HG03442 (cell line): Measurements from ENCODE around the gene HDAC7.

Source experiments
- ATAC-seq: cut with Tn5 transposase; IDR thresholded peaks from one replicate; pipeline ENCODE4 v1.9.1; 2021; ENCODE audit warnings: mild to moderate bottlenecking, moderate library complexity; ENCODE audit not compliant: unreplicated experiment

The HDAC7 gene

GRCh38 chr12:47750229-47750798 is 69.4 kb downstream of the HDAC7 start:
- ATAC-seq: no peak

DNA sequence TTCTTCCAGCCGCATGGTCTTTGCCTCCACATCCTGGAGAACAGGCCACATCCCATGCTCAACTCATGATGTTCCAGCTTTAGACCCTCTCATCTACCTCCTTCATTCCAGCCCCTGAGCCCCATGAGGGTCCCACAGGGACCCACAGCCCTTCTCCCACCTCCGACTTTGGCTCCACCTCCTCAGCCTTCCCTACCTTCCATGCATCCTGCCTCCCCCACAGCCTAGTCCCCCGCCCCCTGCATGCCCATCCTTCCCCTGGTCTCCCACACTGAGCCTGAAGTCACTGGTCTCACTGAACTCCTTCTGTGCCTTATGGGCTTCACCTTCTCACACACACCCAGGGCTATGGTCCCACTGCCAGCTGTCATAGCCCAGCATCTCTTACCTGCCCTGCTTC is 70.8 kb downstream of the HDAC7 start:
- no peak for ATAC-seq

GRCh38 chr12:47748507-47748828 is 71.2 kb downstream of the HDAC7 start:
- no peak for ATAC-seq

DNA sequence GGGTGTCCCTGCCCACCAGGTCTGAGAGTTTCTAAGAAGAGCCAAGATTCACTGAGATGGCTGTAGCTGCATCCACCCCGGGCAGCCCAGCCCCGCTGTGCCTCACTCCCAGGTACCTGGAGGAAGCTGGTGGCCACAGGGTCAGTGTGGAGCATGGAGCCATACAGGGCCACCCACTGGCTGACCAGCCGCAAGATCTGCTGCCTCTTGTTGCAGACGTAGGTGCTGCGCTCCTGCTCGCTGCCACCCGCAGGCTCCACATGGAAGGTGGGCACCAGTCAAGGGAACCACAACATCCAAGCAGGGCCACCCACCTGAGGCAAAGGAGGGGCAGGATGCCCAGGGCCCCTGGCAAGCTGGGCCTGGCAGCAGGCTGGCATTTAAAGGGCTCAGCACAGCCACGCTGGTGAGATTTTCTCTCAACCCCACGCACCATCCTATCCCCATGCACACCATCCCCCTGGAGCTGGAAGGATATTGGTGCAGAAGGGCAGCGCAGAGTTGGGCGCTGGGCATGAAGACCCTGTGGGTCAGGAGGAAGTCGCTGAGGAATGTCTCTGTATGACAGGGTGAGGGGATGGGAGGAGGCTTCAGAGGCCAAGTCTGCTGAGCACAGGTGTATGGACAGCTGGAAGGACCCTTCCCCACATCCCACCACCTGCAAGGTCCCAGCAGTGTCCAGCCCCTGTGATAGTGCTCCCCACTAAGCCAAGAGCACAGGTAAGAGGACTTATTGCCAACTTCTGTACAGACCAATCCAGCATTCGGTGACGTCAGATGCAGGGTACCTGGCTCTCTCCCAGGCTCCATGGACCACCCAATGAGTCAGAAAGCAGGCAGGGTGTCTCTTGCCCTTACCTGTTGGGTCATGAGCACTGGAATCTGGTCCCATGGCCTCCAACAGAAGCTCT is 71.9 kb downstream of the HDAC7 start:
- ATAC-seq: no peak

DNA sequence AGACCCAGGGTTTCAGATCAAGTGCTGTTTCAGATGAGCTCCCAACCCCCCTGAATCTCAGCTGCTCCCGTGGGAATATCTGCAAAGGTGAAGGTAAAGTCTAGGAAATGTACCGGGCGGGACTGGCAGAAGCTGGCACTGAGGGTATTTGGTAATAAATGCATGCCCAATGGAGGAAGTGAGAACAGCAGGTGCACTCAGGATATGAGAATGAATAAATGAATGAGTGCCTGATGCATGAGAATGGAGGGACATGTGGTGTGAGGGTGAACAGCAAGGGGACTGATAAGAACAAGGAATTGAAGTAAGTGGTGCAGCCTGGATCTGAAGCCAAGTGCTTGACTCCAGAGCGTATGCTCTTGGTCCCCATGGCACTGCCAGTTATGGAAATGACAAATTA is 72.6 kb downstream of the HDAC7 start:
- ATAC-seq: no peak

- no peak for ATAC-seq
These were observed 73.2 kb downstream of the HDAC7 start for GRCh38 chr12:47746523-47746922.

DNA sequence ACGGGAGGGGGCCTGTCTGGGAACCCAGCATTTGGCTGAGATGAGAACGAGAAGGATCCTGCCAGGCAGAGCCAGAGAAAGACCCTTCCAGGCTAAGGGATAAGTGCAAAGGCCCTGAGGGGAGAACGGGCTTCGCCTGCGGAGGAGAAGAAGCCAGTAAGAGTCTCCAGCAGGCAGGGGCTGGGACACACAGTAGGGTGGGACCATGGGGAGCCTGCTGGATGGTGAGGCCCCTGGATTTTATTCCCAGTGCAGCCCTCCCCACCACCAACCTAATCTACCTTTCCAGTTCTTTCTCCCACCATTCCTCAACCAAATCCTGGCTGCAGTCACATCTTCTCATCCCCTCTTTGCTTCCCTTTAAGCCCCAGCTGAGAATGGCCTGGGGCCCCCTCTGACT is 73.6 kb downstream of the HDAC7 start:
- ATAC-seq: no peak

DNA sequence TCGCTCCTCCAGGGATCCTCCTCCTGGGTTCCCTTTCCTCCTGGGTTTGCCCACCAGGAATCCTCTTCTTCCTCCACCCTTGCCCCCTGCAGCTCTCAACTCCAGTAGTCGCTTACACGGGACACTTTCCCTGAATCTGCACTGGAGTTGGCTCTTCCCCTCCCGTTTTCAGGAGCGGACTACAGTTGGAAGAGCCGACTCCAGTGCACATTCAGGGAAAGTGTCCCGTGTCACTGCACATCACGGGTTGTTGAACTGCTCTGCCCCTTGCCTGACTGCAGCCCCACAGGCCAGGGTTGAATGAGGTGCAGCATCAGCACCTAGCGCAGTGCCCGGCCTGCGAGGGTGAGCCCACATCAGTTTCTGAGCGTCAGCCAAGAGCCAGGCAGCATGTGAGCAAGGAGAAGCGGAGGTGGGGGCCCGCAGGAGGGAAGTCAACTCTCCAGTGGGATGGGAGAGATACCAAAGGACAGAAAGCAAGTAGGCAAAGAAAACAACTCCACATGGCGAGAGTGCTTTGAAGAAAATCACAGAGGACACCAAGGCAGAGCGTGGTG is 74.1 kb downstream of the HDAC7 start:
- no peak for ATAC-seq

DNA sequence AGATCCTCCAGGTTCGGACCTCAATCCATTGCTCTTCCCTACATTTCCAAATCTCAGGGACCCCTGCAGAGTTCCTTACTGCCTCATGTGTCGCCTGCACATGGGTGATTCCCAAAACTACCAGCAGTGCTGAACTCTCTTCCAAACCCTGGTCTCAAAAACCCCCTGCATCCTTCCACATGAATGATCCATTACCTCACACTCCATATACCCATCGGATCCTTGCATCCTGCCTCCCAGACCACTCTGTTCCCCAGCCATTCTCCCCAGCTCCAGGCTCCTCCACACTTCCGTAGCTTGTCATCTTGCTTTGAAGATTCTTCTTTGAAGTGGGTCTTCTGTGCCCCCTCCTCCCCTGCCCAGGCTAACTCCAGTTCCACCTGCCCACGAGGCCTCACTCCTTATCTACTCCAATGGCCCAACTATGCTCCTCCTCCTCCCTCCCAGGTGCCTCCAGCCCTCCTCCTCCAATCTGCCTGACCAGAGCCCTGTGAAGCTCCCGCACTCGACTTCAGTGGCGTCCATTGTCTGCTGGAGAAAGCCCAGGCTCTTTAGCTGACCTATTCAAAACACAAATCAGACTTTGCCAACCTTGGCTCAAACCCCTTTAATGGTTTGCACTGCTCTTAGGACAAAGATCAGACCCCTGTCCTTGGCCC is 74.8 kb downstream of the HDAC7 start:
- no peak for ATAC-seq

GRCh38 chr12:47744005-47744651 is 75.6 kb downstream of the HDAC7 start:
- no peak for ATAC-seq

GRCh38 chr12:47743311-47743860 is 76.3 kb downstream of the HDAC7 start:
- ATAC-seq: no peak

- no peak for ATAC-seq
These were observed 77.4 kb downstream of the HDAC7 start for GRCh38 chr12:47742253-47742825.

- no peak for ATAC-seq
These were observed 78.4 kb downstream of the HDAC7 start for GRCh38 chr12:47741340-47741703.

DNA sequence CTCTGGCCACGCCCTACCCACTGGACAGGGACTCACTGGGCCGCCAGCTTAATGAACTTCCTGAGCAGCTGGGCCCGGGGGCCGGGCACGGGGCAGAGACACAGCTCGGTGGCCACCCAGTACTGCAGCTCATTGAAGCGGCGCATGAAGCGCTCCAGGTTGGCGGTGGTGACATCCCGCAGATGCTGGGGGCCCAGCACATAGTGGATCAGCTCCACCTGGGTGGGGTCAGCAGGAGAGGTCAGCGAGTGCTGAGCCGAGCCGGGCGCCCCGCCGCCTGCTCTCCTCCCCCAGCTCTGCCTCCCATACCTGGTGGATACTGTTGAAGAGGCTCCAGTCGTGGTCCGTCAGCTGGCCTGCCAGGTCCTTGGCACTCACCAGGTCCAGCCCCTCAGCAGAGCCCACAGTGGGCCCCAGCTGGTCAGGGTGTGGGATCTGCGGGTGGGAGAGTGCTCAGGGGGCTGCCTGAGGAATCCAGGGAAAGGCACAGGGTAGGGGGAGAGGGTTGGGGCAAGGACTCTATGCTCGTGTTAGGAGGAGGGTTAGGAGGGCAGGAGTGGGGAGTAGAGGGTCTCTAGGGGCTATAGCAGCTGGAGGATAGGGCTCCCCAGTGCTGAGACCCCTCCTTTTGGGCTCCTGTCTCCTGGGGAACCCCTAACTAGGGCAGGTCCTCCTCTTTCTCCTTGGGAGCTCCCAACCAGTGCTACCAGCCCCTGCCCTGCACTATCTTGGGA is 78.9 kb downstream of the HDAC7 start:
- peak; percentile 41 for ATAC-seq

DNA sequence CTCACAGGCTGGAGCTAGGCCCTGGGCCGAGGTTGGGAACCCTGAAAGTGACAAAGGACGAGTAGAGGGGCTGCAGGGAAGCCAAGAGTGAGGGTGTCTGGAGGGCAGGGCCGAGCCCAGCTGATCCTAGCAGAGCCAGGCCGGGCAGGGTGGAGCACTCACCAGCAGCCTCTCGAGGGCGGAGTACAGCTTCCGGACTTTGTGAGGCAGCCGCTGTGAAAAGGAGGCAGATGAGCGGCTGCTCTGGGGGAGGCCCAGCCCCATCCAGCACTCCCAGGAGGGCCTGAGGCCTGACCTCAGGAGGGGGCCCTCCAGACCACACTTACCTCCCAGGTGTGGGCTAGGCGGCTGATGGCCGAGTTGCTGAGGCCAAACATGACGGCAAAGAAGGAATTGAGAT is 79.7 kb downstream of the HDAC7 start:
- ATAC-seq: peak; percentile 62

GRCh38 chr12:47739297-47739696 is 80.4 kb downstream of the HDAC7 start:
- no peak for ATAC-seq

GRCh38 chr12:47737936-47738594 is 81.6 kb downstream of the HDAC7 start:
- no peak for ATAC-seq

GRCh38 chr12:47736877-47737676 is 82.6 kb downstream of the HDAC7 start:
- no peak for ATAC-seq

GRCh38 chr12:47736216-47736615 is 83.5 kb downstream of the HDAC7 start:
- ATAC-seq: no peak
